HG02870 (cell line): ENCODE data around the gene RCC2.
"Not testable (repeated sequence)": the region's sequence is repeated elsewhere in the genome, so short reads cannot be mapped to it uniquely, and the experiment has no call there.

Source experiments
- ATAC-seq: cut with Tn5 transposase; IDR thresholded peaks from one replicate; pipeline ENCODE4 v1.9.1; 2021; ENCODE audit warnings: mild to moderate bottlenecking, moderate library complexity; ENCODE audit not compliant: unreplicated experiment

Gene RCC2

GRCh38 chr1:17422461-17422860, 17.0 kb downstream of the RCC2 start:
- no peak for ATAC-seq

- no peak for ATAC-seq
These were observed 19.0 kb downstream of the RCC2 start for GRCh38 chr1:17420391-17420918.

- ATAC-seq = no peak
These were observed 19.7 kb downstream of the RCC2 start for GRCh38 chr1:17419626-17420328.

GRCh38 chr1:17416389-17416788, 23.1 kb downstream of the RCC2 start:
- ATAC-seq = no peak

- ATAC-seq = no peak
These were observed 25.5 kb downstream of the RCC2 start for GRCh38 chr1:17414022-17414421.

GRCh38 chr1:17412093-17412870, 27.2 kb downstream of the RCC2 start:
- no peak for ATAC-seq

GRCh38 chr1:17409391-17409811, 30.1 kb downstream of the RCC2 start:
- no peak for ATAC-seq

- ATAC-seq = not testable (repeated sequence)
These were observed 31.5 kb downstream of the RCC2 start for GRCh38 chr1:17407786-17408514.

- ATAC-seq = not testable (repeated sequence)
These were observed 32.6 kb downstream of the RCC2 start for GRCh38 chr1:17406760-17407475.

GRCh38 chr1:17405898-17406759, 33.3 kb downstream of the RCC2 start:
- ATAC-seq = no peak

GRCh38 chr1:17404820-17405219, 34.7 kb downstream of the RCC2 start:
- ATAC-seq = no peak

GRCh38 chr1:17404034-17404684, 35.3 kb downstream of the RCC2 start:
- no peak for ATAC-seq

GRCh38 chr1:17403081-17403480, 36.4 kb downstream of the RCC2 start:
- no peak for ATAC-seq

GRCh38 chr1:17401841-17402240, 37.6 kb downstream of the RCC2 start:
- no peak for ATAC-seq

- no peak for ATAC-seq
These were observed 38.6 kb downstream of the RCC2 start for GRCh38 chr1:17400725-17401341.

- ATAC-seq = no peak
These were observed 41.4 kb downstream of the RCC2 start for GRCh38 chr1:17397910-17398695.

GRCh38 chr1:17393230-17393629, 46.2 kb downstream of the RCC2 start:
- no peak for ATAC-seq

- no peak for ATAC-seq
These were observed 47.2 kb downstream of the RCC2 start for GRCh38 chr1:17392199-17392740.
